HG03039 (cell line): ENCODE data around the gene BCAR1.
"Not testable (repeated sequence)": the region's sequence is repeated elsewhere in the genome, so short reads cannot be mapped to it uniquely, and the experiment has no call there.

Experiments used
- ATAC-seq: cut with Tn5 transposase; IDR thresholded peaks from one replicate; pipeline ENCODE4 v1.9.1; 2021; ENCODE audit warnings: mild to moderate bottlenecking, moderate library complexity; ENCODE audit not compliant: unreplicated experiment

The BCAR1 gene

GRCh38 chr16:75206749-75207451 is 44.5 kb downstream of the BCAR1 start, which contains the start of gene CTRB2:
CTRB2 (minus strand) TSS chr16:75207161; CDS start chr16:75207141, 20 bp downstream.
- no peak for ATAC-seq

GRCh38 chr16:75205961-75206748 is 45.3 kb downstream of the BCAR1 start:
- not testable (repeated sequence) for ATAC-seq

- ATAC-seq: not testable (repeated sequence)
Observed at GRCh38 chr16:75205438-75205837, 46.0 kb downstream of the BCAR1 start.

- not testable (repeated sequence) for ATAC-seq
Observed at GRCh38 chr16:75204905-75205304, 46.5 kb downstream of the BCAR1 start.

GRCh38 chr16:75204410-75204758 is 47.0 kb downstream of the BCAR1 start:
- no peak for ATAC-seq

- no peak for ATAC-seq
Observed at GRCh38 chr16:75203667-75204409, 47.6 kb downstream of the BCAR1 start.

- no peak for ATAC-seq
Observed at GRCh38 chr16:75203096-75203495, 48.3 kb downstream of the BCAR1 start.

GRCh38 chr16:75202069-75202590 is 49.3 kb downstream of the BCAR1 start:
- no peak for ATAC-seq

- ATAC-seq: no peak
Observed at GRCh38 chr16:75198135-75198600, 53.3 kb downstream of the BCAR1 start.

- ATAC-seq: no peak
Observed at GRCh38 chr16:75197522-75198134, 53.8 kb downstream of the BCAR1 start.

- ATAC-seq: no peak
Observed at GRCh38 chr16:75196836-75197235, 54.6 kb downstream of the BCAR1 start.

- ATAC-seq: no peak
Observed at GRCh38 chr16:75195811-75196790, 55.3 kb downstream of the BCAR1 start.

- no peak for ATAC-seq
Observed at GRCh38 chr16:75193730-75194444, 57.5 kb downstream of the BCAR1 start.

- no peak for ATAC-seq
Observed at GRCh38 chr16:75193265-75193650, 58.2 kb downstream of the BCAR1 start.

GRCh38 chr16:75192606-75193264 is 58.7 kb downstream of the BCAR1 start:
- ATAC-seq: no peak

- ATAC-seq: no peak
Observed at GRCh38 chr16:75189638-75190245, 61.7 kb downstream of the BCAR1 start.

GRCh38 chr16:75188832-75189477 is 62.5 kb downstream of the BCAR1 start:
- ATAC-seq: no peak
